Left forelimb (tissue), 1 donor: ENCODE measurements around the gene SH3GL1.

Experiments
- DNase-seq: peaks from one replicate; pipeline ENCODE4 v3.0.0-alpha.2; 2018; ENCODE audit warnings: low spot score

SH3GL1 gene

DNA sequence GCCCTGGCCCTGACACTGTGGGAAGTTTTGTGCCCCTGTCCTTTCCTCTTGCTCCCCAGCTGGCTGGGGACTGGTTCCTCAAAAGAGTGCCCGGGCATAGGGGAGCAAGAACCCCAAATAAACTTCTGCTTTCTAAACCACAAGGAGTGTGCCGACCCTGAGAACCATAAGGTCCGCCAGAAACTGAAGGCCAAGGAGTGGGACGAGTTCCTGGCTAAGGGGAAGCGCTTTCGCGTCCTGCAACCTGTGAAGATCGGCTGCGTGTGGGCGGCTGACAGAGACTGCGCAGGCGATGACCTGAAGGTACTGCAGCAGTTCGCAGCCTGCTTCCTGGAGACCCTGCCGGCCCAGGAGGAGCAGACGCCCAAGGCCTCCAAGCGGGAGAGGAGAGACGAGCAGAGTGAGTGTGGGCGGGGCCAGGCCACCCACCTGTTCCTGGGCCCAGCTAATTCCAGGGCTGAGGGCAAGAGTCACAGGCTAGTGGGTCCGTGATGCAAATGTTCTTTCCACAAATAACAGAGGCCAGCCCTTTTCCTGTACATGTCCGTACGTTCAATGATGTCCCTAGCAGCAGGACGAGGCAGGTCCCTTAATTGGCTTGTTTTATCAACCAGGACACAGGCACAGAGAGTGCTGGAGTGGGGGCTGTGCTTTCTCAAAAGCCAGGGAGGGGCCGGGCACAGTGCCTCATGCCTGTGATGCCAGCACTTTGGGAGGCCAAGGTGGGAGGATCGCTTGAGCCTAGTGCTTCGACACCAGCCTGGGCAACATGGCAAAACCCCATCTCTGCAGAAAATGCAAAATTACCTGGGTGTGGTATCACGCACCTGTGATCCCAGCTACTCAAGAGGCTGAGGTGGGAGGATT is 31.7 kb upstream of the SH3GL1 start:
- no peak for DNase-seq

DNA sequence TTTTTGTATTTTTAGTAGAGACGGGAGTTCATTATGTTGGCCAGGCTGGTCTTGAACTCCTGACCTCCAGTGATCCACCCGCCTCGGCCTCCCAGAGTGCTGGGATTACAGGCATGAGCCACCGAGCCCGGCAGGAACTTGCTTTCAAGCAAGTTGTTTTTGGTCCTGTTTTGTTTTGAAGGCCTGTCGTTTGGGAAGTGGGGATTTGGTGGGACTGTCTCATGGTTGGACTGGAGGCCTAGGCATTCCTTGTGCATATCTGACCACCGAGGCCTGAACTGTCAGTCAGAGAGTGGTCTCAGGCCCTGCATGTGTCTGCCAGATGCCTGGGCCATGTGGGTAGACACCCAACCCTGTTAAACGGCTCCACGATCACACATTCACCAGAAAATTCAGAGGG is 30.9 kb upstream of the SH3GL1 start:
- no peak for DNase-seq

DNA sequence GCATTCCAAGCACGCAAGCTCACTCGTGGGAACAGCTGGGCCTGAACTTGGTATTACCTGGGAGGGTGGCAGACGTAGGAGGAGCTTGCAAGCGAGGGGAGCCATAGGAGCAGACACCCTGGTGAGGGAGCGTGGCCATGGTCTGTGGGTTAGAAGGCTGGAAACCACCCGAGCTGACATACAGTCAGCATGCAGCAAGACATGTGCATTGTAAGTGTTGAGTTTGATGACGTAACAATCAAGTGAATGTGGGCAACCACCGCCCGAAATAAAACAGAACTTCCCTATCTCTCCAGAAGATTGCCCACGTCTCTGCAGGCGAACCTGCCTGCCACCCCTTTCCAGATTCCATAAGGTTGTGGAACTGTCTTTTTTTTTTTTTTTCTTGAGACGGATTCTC is 30.4 kb upstream of the SH3GL1 start:
- DNase-seq = no peak

- DNase-seq = no peak
Measured at GRCh38 chr19:4429771-4430171, 29.4 kb upstream of the SH3GL1 start.

GRCh38 chr19:4429256-4429655 is 28.9 kb upstream of the SH3GL1 start:
- no peak for DNase-seq

DNA sequence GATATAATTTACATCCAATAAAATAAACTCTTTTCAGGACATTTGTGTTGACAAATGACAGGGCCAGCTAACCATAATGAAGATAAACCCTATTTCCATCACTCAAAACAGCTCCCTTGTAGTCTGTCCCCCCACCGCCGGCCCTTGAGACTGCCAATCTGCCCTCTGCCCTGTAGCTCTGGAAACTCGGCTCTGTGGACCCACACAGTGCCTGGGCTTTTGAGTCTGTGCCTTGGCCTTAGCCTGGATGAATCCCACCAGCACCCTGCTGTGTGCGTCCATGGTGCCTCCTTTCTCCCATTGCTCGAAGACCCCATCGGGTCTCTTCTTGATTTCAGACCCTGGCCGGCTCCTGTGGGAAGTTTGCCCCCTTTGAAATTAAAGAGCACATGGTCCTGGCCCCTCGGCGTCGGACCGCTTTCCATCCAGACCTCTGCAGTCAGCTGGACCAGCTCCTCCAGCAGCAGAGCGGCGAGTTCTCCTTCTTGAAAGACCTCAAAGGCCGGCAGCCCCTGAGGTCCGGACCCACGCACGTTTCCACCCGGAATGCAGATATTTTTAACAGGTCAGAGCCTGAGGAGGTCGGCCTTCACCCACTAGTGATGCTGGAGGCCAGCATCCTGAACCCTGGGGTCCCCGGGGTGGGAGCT is 28.1 kb upstream of the SH3GL1 start:
- no peak for DNase-seq

DNA sequence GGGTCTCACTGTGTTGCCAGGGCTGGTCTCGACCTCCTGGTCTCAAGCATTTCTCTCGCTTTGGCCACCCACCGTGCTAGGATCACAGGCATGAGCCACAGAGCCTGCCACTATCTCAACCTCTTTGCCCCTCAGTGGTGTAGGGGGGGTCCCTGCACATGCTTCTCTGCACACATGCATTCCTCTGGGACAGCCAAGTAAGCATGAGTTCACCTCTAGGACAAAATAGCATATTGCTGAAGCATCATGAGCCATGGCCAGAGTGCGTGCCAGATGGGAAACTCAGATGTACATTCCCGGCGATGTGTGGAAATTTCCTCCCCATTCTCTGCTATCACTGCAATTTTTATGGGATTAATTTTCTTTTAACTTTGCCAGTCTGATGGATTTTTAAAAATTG is 25.2 kb upstream of the SH3GL1 start:
- no peak for DNase-seq

GRCh38 chr19:4423416-4424126 is 23.2 kb upstream of the SH3GL1 start:
- DNase-seq = no peak

GRCh38 chr19:4416268-4416667 is 15.9 kb upstream of the SH3GL1 start:
- DNase-seq = no peak

DNA sequence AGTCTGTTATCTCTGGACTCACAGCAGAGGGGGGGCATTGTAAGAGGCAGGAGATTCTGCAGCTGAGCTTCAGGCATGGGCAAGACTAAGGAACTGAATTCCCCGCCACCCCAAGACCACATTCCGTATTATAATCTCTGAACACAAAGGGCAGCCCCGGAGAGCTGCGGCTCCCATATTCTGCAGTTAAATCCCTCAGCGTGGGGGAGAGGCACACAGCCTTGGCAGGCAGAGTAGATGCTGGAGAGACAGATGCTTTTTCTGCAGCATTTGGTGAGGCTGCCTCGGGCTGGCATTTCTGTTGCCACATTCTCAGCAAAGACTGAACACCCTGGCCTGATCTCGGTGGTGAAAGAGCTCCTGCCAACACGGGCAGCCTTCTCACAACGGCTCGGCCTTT is 15.0 kb upstream of the SH3GL1 start:
- DNase-seq = no peak

DNA sequence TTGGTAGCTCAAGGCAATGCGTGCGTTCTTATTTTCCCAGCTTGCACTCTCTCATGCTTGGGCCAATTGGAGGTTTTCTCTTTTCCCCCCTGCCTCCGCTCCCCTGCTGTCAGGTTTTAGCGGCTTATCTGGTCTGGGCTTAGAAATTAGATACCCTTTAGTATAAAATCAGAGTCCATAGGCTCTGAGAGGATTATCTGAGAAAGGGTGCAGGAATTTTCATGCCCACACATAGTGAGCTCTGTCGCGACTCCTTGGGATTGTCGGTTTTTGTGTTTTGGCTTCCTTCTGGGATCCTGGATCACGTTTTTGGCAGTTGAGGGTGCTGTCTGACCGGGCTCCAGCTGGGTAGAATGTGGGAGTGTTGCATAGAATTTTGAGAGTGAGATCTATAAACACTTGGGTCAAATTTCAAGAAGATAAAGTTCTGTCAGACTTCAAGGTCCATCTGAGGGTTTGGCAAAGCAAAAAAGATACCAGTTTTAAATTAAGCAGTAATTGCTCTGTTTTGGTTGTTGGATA is 14.5 kb upstream of the SH3GL1 start:
- DNase-seq = no peak

DNA sequence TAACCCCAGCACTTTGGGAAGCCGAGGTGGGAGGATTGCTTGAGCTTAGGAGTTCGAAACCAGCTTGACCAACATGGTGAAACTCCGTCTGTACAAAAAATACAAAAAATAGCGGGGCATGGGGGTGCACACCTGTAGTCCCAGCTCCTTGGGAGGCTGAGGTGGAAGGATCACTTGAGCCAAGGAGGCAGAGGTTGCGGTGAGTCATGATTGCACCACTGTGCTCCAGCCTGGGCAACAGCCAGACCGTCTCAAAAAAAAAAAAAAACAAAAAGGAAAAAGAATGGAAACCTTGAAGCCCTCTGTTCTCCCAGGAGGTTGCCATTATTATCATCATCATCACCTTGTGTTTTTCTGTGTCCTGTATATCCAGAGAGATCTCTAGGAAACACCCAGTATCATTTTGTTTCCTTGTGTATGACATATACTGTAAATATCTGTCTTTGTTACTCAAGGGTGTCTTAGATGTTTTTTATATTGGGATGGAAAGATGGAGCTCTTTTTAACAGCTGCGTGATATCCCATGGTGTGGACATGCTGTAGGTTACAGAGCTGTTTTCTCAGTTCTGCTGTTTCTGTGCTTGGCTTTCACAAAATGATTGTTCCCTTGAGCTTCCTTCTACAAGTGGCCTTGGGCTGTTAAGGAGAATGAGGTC is 13.9 kb upstream of the SH3GL1 start:
- DNase-seq = no peak

DNA sequence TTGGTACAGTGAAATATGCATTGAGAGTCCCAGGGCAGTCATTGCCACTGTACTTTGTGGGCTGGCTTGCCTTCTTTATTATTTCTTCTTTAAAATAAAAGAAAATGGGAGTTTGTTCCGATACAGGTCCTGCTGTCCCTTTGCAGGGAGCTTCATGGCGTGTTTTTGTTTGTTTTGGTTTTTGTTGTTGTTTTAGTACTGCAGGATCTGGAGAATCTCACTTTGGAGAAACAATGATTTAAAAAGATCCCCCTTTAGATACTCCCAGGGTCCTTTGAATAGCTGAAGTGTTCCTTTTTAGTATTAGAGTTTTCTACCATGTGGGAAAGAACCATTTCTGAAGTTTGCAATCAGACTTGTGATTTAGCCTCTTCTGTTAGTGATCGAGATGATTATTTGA is 13.2 kb upstream of the SH3GL1 start:
- no peak for DNase-seq

GRCh38 chr19:4409123-4409933 is 9.0 kb upstream of the SH3GL1 start:
- DNase-seq = no peak

DNA sequence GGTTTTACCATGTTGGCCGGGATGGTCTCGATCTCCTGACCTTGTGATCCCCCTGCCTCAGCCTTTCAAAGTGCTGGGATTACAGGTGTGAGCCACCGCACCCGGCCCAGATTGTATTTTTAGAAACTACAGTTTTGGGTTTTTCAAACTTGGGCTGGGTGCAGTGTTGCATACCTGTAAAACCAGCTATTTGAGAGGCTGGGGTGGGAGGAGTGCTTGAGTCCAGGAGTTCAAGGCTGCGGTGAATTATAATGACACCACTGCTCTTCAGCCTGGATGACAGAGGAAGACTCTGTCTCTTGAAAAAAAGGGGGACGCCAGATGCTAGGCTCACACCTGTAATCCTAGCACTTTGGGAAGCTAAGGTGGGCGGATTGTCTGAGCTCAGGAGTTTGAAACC is 6.3 kb upstream of the SH3GL1 start:
- DNase-seq = no peak

DNA sequence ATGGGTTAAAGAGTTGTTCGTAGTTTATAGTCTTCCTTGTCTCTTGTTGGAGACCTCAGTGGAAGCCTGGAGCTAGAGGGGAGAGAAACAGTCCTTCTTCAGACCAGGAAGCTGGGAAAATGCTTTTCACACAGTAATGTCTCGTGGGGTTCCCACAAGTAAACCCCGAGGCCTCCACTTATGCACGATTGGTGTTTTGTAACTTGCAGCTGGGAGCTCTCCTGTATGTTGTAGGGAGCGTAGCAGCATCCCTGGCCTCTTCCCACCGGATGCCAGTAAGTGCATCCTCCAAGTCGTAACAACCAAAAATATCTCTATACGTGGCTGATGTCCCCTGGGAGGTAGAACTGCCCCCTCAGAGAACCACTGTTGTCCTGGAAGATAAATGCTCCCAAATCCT is 5.6 kb upstream of the SH3GL1 start:
- DNase-seq = no peak

GRCh38 chr19:4403005-4403761 is 2.8 kb upstream of the SH3GL1 start:
- no peak for DNase-seq

DNA sequence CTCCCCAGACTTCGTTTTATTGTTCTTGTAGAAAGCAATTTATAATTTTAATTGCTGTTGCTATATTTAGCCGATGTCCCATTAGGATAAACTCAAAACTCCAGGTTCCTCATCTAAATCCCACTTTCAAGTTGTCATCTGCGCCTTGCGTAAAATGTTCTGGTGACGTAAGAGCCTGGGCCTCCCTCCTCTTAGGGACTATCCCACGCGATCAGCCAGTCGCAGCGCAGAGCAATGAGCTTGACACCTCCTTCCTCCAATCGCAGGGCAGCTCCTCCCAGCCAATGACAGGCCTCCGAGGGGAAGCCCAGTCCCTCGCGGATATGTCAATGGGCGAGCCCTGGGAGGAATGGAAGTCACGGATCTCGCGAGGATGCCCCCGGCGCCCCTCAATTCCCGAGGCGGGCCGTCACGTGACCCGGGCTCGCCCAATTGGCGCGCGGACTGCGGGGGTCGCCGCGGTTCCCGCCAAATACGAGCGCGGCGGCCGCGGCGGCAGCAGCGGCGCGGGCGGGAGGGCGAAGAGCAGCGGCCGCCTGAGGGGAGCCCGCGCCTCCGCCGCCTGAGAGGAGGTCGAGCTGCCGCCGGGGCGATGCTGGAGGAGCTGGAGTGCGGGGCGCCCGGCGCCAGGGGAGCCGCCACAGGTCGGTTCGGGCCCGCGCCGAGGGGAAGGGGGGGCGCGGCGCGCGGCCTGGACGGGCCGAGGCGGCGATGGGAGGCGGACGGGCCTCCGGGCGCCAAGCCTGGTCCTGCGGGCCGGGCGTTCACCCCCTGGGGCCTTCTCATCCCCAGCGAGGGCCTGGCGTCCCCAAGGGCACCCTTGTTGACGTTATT is 2.0 kb upstream of the SH3GL1 start, which contains the start of gene CHAF1A:
TSS of gene CHAF1A (plus strand) at position 470 of the 834 bp plus-strand sequence. CDS start at position 593, 123 bp downstream.
- peak; percentile 99 for DNase-seq

- DNase-seq = no peak
Measured at GRCh38 chr19:4401769-4402170, 1.4 kb upstream of the SH3GL1 start.

DNA sequence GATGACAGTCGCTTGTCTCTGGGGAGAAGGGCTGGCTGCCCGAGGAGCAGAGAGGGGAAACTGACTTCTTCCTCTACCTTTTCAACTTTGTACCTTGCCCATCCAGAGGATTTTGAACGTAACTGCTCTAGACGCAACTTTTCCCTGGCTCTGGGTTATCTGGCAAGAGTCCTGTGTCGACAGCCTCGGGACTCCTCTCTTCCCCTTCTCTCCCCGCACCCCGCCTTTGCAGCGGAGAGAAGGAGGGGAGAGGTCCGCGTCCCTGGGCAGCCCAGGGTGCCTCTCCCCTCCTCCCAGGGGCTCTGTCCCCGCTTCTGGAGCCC is 574 bp downstream of the SH3GL1 start:
- no peak for DNase-seq
